ENCODE data around the gene RPL29.
"Not testable (repeated sequence)": the region's sequence is repeated elsewhere in the genome, so short reads cannot be mapped to it uniquely, and the experiment has no call there.

DNA sequence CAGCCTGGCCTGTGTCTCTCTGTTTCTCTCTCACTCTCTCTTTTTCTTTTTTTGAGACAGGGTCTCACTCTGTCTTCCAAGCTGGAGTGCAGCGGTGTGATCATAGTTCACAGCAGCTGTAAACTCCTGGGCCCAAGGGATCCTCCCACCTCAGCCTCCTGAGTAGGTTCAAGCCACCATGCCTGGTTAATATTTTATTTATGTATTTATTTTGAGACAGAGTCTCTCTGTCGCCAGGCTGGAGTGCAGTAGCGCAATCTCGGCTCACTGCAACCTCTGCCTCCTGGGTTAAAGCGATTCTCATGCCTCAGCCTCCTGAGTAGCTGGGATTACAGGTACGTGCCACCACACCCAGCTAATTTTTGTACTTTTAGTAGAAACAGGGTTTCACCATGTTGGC lies 38.1 kb upstream of the RPL29 start:
- TF ChIP-seq, protein P1, sequence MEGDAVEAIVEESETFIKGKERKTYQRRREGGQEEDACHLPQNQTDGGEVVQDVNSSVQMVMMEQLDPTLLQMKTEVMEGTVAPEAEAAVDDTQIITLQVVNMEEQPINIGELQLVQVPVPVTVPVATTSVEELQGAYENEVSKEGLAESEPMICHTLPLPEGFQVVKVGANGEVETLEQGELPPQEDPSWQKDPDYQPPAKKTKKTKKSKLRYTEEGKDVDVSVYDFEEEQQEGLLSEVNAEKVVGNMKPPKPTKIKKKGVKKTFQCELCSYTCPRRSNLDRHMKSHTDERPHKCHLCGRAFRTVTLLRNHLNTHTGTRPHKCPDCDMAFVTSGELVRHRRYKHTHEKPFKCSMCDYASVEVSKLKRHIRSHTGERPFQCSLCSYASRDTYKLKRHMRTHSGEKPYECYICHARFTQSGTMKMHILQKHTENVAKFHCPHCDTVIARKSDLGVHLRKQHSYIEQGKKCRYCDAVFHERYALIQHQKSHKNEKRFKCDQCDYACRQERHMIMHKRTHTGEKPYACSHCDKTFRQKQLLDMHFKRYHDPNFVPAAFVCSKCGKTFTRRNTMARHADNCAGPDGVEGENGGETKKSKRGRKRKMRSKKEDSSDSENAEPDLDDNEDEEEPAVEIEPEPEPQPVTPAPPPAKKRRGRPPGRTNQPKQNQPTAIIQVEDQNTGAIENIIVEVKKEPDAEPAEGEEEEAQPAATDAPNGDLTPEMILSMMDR (IDR thresholded peaks at IDR 0.05) = not testable (repeated sequence)
- TF ChIP-seq POLR2AphosphoS5 (IDR thresholded peaks at IDR 0.05; ENCODE audit: insufficient read depth in 1 of 2, low read depth in 1 of 2) = not testable (repeated sequence)
